ENCODE data around the gene LSM3. TPM values are rescaled to one million over a fixed set of nuclear protein-coding genes. Genes with fewer than 3 reads are reported as not detected.

Gene LSM3
- total RNA-seq, 1 donor from 2014 or later = 9.5 TPM

DNA sequence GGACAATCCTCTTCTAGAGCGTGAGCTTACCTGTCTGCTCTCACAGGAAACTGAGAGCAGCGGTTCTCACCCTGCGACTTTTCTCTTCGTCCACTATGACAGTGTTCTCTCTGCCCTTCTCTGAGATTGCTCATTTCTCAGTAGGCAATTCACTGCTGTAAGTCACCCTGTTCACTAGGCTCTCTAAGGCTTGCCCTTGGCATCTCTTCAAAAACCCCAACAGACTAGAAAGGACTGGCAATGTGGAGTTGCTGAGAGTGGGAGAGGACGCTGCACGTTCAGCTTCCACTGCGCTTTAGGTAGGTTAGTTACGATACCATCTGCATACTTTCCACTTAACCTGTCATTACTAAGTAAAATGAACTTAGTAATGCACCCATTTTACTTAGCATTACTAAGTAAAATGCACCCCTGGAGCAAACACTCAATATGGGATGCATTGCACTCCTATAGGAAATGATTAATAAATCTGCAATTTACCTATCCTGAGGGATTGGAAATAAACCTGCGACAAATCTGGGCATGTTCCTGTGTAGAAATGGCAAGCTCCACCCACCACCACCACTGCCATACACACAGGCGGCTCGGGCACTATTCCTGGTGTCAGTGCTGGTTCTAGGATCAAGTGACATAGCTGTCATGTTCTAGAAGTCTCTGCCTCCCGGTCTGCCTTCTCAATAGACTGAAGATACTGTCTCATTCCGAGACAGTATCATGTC lies 21.6 kb upstream of the LSM3 start:
- no peak overlapping the region for H3K4me3 Mint-ChIP-seq (ENCODE audit: unreplicated experiment)
- H3K27me3 Mint-ChIP-seq (ENCODE audit: low read depth, unreplicated experiment) = no peaks in the 10 kb centered on the region

GRCh38 chr3:14157951-14158350 lies 20.7 kb upstream of the LSM3 start:
- TF ChIP-seq, protein P1, sequence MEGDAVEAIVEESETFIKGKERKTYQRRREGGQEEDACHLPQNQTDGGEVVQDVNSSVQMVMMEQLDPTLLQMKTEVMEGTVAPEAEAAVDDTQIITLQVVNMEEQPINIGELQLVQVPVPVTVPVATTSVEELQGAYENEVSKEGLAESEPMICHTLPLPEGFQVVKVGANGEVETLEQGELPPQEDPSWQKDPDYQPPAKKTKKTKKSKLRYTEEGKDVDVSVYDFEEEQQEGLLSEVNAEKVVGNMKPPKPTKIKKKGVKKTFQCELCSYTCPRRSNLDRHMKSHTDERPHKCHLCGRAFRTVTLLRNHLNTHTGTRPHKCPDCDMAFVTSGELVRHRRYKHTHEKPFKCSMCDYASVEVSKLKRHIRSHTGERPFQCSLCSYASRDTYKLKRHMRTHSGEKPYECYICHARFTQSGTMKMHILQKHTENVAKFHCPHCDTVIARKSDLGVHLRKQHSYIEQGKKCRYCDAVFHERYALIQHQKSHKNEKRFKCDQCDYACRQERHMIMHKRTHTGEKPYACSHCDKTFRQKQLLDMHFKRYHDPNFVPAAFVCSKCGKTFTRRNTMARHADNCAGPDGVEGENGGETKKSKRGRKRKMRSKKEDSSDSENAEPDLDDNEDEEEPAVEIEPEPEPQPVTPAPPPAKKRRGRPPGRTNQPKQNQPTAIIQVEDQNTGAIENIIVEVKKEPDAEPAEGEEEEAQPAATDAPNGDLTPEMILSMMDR (IDR thresholded peaks at IDR 0.05; ENCODE audit: insufficient read depth, low read depth, low read length) = no peak
- no peak for TF ChIP-seq EZH2 (IDR thresholded peaks at IDR 0.05; ENCODE audit: insufficient read depth, low read length)
- peaks cover 10% of the 10 kb centered on the region for H3K9me3 Mint-ChIP-seq (ENCODE audit: unreplicated experiment)
- Histone ChIP-seq H3K4me1 (ENCODE audit: insufficient read depth, low read length) (no peaks in the 10 kb centered on the region), H3K27me3 (ENCODE audit: insufficient read depth, low read length) (no peaks in the 10 kb centered on the region), H3K4me3 (ENCODE audit: insufficient read depth, low read depth, low read length) (no peak overlapping the region), H3K27ac (ENCODE audit: low read depth, low read length) (no peak overlapping the region), H3K9me3 (ENCODE audit: insufficient read depth, low read depth, low read length) (peaks cover 2% of the 10 kb centered on the region), H3K36me3 (ENCODE audit: insufficient read depth, low read length) (peaks cover 56% of the 10 kb centered on the region), H2AFZ (ENCODE audit: low read depth, low read length) (no peak overlapping the region), H3K79me2 (ENCODE audit: insufficient read depth, low read length) (peaks cover 5% of the 10 kb centered on the region), H3K4me2 (ENCODE audit: low read length) (no peak overlapping the region), H4K20me1 (ENCODE audit: insufficient read depth, low read length) (peaks cover 24% of the 10 kb centered on the region), H3K9ac (ENCODE audit: low read length) (no peak overlapping the region)
- DNase-seq (ENCODE audit: low read depth) = no peak
- H3K4me1 Mint-ChIP-seq (ENCODE audit: low read depth, unreplicated experiment) = no peaks in the 10 kb centered on the region
- H3K27ac Mint-ChIP-seq (ENCODE audit: unreplicated experiment) = no peak overlapping the region
- FAIRE-seq = no peak
- H3K27me3 Mint-ChIP-seq (ENCODE audit: low read depth, unreplicated experiment) = no peaks in the 10 kb centered on the region
- H3K4me3 Mint-ChIP-seq (ENCODE audit: unreplicated experiment) = no peak overlapping the region
- H3K36me3 Mint-ChIP-seq (ENCODE audit: low read depth, unreplicated experiment) = peaks cover 68% of the 10 kb centered on the region

More for the DNA sequence above, 21.6 kb upstream of the LSM3 start:
- H3K9me3 ChIP-seq (ENCODE audit: insufficient read depth, low read depth, low read length) = peaks cover 2% of the 10 kb centered on the region
- H3K9ac ChIP-seq (ENCODE audit: low read length) = no peak overlapping the region
- no peak overlapping the region for H3K27ac ChIP-seq (ENCODE audit: low read depth, low read length)
- peaks cover 52% of the 10 kb centered on the region for H3K36me3 ChIP-seq (ENCODE audit: insufficient read depth, low read length)
- H3K4me1 ChIP-seq (ENCODE audit: insufficient read depth, low read length) = no peaks in the 10 kb centered on the region
- TF ChIP-seq EZH2 (IDR thresholded peaks at IDR 0.05; ENCODE audit: insufficient read depth, low read length) = no peak
- TF ChIP-seq, protein P1 (IDR thresholded peaks at IDR 0.05; ENCODE audit: insufficient read depth, low read depth, low read length) = no peak
- peaks cover 10% of the 10 kb centered on the region for H3K9me3 Mint-ChIP-seq (ENCODE audit: unreplicated experiment)
- H3K4me2 ChIP-seq (ENCODE audit: low read length) = no peak overlapping the region
- H4K20me1 ChIP-seq (ENCODE audit: insufficient read depth, low read length) = peaks cover 33% of the 10 kb centered on the region
- no peak overlapping the region for H3K4me3 ChIP-seq (ENCODE audit: insufficient read depth, low read depth, low read length)
- no peaks in the 10 kb centered on the region for H3K4me1 Mint-ChIP-seq (ENCODE audit: low read depth, unreplicated experiment)
- no peak overlapping the region for H2AFZ ChIP-seq (ENCODE audit: low read depth, low read length)
- no peaks in the 10 kb centered on the region for H3K27me3 ChIP-seq (ENCODE audit: insufficient read depth, low read length)
- no peak for FAIRE-seq
- no peak for DNase-seq (ENCODE audit: low read depth)
- peaks cover 2% of the 10 kb centered on the region for H3K79me2 ChIP-seq (ENCODE audit: insufficient read depth, low read length)
- H3K27ac Mint-ChIP-seq (ENCODE audit: unreplicated experiment) = no peak overlapping the region
- peaks cover 62% of the 10 kb centered on the region for H3K36me3 Mint-ChIP-seq (ENCODE audit: low read depth, unreplicated experiment)

DNA sequence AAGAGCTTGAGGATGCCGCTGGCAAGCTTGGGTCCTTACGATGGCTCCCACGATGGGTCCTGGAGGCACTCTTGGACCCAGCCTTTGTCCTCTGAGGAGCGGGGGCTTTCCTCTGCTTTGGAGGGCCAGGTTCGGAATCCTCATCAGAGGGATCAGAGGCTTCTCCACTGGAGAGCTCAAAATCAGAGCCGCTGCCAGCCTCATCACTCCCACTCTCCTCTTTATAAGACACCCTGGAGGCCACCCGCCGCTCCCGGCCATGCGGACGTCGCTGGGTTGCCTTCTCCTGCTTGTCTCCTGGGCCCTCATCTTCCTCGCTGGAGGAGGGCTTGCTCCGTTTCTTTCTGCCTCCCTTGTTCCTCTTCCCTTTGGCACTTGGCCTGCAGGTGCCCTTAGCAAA lies 20.2 kb upstream of the LSM3 start:
- Histone ChIP-seq H2AFZ (ENCODE audit: low read depth, low read length) (no peak overlapping the region), H3K36me3 (ENCODE audit: insufficient read depth, low read length) (peaks cover 60% of the 10 kb centered on the region), H3K4me3 (ENCODE audit: insufficient read depth, low read depth, low read length) (no peak overlapping the region), H3K9me3 (ENCODE audit: insufficient read depth, low read depth, low read length) (peaks cover 2% of the 10 kb centered on the region), H3K79me2 (ENCODE audit: insufficient read depth, low read length) (peaks cover 5% of the 10 kb centered on the region), H3K9ac (ENCODE audit: low read length) (no peak overlapping the region), H4K20me1 (ENCODE audit: insufficient read depth, low read length) (peaks cover 20% of the 10 kb centered on the region), H3K27ac (ENCODE audit: low read depth, low read length) (no peak overlapping the region), H3K4me2 (ENCODE audit: low read length) (no peak overlapping the region), H3K4me1 (ENCODE audit: insufficient read depth, low read length) (no peaks in the 10 kb centered on the region), H3K27me3 (ENCODE audit: insufficient read depth, low read length) (no peaks in the 10 kb centered on the region)
- H3K4me1 Mint-ChIP-seq (ENCODE audit: low read depth, unreplicated experiment) = no peaks in the 10 kb centered on the region
- H3K27me3 Mint-ChIP-seq (ENCODE audit: low read depth, unreplicated experiment) = no peaks in the 10 kb centered on the region
- no peak overlapping the region for H3K27ac Mint-ChIP-seq (ENCODE audit: unreplicated experiment)
- FAIRE-seq = no peak
- peaks cover 67% of the 10 kb centered on the region for H3K36me3 Mint-ChIP-seq (ENCODE audit: low read depth, unreplicated experiment)
- TF ChIP-seq, protein P1 (IDR thresholded peaks at IDR 0.05; ENCODE audit: insufficient read depth, low read depth, low read length) = no peak
- TF ChIP-seq EZH2 (IDR thresholded peaks at IDR 0.05; ENCODE audit: insufficient read depth, low read length) = no peak
- DNase-seq (ENCODE audit: low read depth) = no peak
- no peak overlapping the region for H3K4me3 Mint-ChIP-seq (ENCODE audit: unreplicated experiment)
- H3K9me3 Mint-ChIP-seq (ENCODE audit: unreplicated experiment) = peaks cover 10% of the 10 kb centered on the region

Data from astrocyte (in vitro differentiated cells and primary cell).